Activated B cell treated with CpG ODN at 0.5 μM for 24 hours (primary cell): ENCODE measurements around the gene TNP2. TPM values are rescaled to one million over a fixed set of nuclear protein-coding genes. Genes with fewer than 3 reads are reported as not detected.
"Not testable (repeated sequence)": the region's sequence is repeated elsewhere in the genome, so short reads cannot be mapped to it uniquely, and the experiment has no call there.

ENCODE experiments used
- ATAC-seq: fragments of 200-7000 bp; cut with Tn5 transposase; one replicate; pipeline ENCODE4 v1.10.0; 2021; ENCODE audit warnings: low read depth, mild to moderate bottlenecking, moderate library complexity
- CTCF ChIA-PET: fragments of 350-600 bp; sonication (Branson Sonifier 250); formaldehyde crosslinking; loops from one replicate; lab custom pipeline; 2021; ENCODE audit warnings: antibody characterized with exemption; lab: Charles Lee
- POLR2A ChIA-PET: fragments of 350-600 bp; sonication (Branson Sonifier 250); formaldehyde crosslinking; loops from one replicate; lab custom pipeline; 2021; ENCODE audit warnings: antibody characterized with exemption; lab: Charles Lee
- DNase-seq: peaks from one replicate; pipeline ENCODE4 v3.0.0; 2022
- H3K27ac Mint-ChIP-seq: one replicate; pipeline ENCODE4 v1.8.0; 2020; ENCODE audit warnings: mixed read lengths
- H3K27me3 Mint-ChIP-seq: one replicate; pipeline ENCODE4 v1.8.0; 2021; ENCODE audit warnings: mixed read lengths
- H3K36me3 Mint-ChIP-seq: one replicate; pipeline ENCODE4 v1.8.0; 2021; ENCODE audit warnings: low read depth, mixed read lengths
- H3K4me1 Mint-ChIP-seq: one replicate; pipeline ENCODE4 v1.8.0; 2021; ENCODE audit warnings: mixed read lengths
- H3K4me3 Mint-ChIP-seq: one replicate; pipeline ENCODE4 v1.8.0; 2020; ENCODE audit warnings: mild to moderate bottlenecking, mixed read lengths
- H3K9me3 Mint-ChIP-seq: one replicate; pipeline ENCODE4 v1.8.0; 2020; ENCODE audit warnings: mixed read lengths
- intact Hi-C: fragments of 100-400 bp; cut with micrococcal nuclease; formaldehyde crosslinking; loops from one replicate; pipeline ENCODE4 v1.15.1; 2024
- total RNA-seq: library from RNA; stranded (reverse); gene quantifications from 2 replicates; pipeline ENCODE4 v1.2.3, GENCODE V29; 2022
- TF ChIP-seq, protein P1 (sequence below): fragments of 200-600 bp; IDR thresholded peaks from one replicate; pipeline ENCODE4 v1.8.0; 2022; ENCODE audit warnings: antibody characterized with exemption, mild to moderate bottlenecking

TNP2 gene
- total RNA-seq, 1 donor from 2014 or later = not detected

DNA sequence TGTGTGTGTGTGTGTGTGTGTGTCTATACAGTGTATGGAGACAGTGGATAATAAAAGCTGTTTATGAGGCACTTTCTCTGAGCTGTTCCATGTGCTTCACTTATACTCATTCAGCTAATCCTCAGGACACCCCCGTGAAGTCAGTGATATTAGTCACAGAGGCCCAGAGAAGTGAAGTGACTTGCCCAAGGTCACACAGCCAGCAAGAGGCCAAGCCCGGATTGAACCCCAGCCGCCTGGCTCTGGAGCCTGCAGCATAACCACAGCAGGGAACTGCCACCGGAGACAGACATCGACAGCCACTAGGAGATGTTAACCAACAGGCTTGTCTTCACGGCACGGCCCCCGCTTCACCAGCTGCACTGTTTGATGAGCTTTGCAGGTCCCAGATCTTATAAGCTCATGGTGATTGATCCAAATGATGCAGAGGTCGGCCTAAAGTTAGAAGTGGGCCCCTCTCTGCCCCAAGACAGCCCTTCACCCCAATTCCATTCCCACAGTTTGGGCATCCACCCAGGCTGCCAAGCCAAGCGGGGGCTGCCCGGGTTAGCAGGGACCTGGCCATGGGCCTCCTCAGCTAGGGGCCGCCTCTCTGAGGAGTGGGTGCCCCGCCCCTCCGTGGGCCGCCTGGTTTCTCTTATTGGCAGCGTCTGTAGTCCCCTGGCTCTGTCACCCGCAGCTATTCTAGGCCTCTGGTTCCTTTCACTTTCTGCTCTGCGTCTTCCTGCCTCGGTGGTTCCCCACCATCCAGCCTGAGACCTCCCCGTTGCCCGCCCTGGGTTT is 44.0 kb downstream of the TNP2 start:
- peaks cover 39% of the 10 kb centered on the region for H3K4me1 Mint-ChIP-seq
- H3K9me3 Mint-ChIP-seq = no peaks in the 10 kb centered on the region
- peak overlapping the region; percentile 69 for H3K4me3 Mint-ChIP-seq
- H3K27me3 Mint-ChIP-seq = no peaks in the 10 kb centered on the region
- TF ChIP-seq, protein P1, sequence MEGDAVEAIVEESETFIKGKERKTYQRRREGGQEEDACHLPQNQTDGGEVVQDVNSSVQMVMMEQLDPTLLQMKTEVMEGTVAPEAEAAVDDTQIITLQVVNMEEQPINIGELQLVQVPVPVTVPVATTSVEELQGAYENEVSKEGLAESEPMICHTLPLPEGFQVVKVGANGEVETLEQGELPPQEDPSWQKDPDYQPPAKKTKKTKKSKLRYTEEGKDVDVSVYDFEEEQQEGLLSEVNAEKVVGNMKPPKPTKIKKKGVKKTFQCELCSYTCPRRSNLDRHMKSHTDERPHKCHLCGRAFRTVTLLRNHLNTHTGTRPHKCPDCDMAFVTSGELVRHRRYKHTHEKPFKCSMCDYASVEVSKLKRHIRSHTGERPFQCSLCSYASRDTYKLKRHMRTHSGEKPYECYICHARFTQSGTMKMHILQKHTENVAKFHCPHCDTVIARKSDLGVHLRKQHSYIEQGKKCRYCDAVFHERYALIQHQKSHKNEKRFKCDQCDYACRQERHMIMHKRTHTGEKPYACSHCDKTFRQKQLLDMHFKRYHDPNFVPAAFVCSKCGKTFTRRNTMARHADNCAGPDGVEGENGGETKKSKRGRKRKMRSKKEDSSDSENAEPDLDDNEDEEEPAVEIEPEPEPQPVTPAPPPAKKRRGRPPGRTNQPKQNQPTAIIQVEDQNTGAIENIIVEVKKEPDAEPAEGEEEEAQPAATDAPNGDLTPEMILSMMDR = no peak
- CTCF ChIA-PET = interaction anchor here (0.6 to 2.1 kb wide), 7 partner anchors 13 to 147 kb away, joined by 3 to 21 read pairs (median 3); partner anchors contain the start of gene SOCS1
- peak; percentile 65 for DNase-seq
- ATAC-seq = peak; percentile 91
- POLR2A ChIA-PET = interaction anchor here (0.6 to 4.2 kb wide), 33 partner anchors 8 to 924 kb away, joined by 3 to 79 read pairs (median 7); partner anchors contain the start of gene SOCS1
- peak overlapping the region; percentile 83 for H3K27ac Mint-ChIP-seq
- H3K36me3 Mint-ChIP-seq = no peaks in the 10 kb centered on the region
- intact Hi-C loops = loop anchor here (1.0 to 2.0 kb wide), 7 partner anchors 8 to 146 kb away; no protein-coding TSS in a partner anchor

DNA sequence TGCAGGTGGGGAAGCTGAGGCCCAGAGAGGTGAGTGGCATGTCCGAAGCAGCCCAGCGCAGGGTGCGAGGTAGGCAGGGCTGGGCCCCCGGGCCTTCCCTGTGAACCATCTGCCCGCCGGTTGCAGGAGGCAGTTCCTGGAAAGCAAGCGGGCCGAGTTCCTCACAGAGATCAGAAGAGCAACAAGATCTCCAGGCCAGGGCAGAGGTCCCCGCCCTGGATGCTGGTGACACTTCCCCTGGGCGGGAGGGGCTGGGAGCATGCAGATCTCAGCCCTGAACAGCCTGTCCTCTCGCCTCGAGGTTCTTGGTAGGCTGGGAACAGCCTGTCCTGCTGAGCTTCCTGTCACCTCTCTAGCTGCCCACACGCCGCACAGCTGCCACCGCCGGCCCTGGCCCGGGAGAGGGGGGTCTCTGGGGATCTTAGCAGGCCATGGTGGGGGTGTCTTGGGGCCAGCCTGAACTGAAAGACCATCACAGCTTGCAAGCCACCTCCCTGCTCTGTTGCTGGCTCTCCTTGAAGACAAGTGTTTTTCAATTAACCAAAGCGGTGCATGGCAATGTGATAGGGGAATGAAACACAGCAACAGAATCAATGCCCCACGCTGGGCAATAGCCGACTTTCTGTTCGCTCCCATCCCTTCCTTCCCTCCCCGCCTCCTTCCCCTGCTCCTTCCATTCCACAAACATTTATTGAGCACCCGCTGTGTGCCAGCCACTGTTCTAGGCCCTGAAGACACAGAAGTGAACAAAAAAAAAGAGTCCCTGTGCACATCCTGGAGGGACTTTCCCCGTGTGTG is 44.8 kb downstream of the TNP2 start:
- Mint-ChIP-seq H3K9me3 (no peaks in the 10 kb centered on the region), H3K27ac (peak overlapping the region; percentile 83), H3K4me3 (peak overlapping the region; percentile 69), H3K27me3 (no peaks in the 10 kb centered on the region), H3K4me1 (peaks cover 37% of the 10 kb centered on the region), H3K36me3 (no peaks in the 10 kb centered on the region)
- intact Hi-C loops = loop anchor here (2.0 kb wide), 1 partner anchor 21 kb away; no protein-coding TSS in a partner anchor
- POLR2A ChIA-PET = interaction anchor here (0.6 to 4.2 kb wide), 35 partner anchors 9 to 923 kb away, joined by 3 to 79 read pairs (median 6); partner anchors contain the start of gene SOCS1
- TF ChIP-seq, protein P1 = no peak
- CTCF ChIA-PET = interaction anchor here (0.6 to 2.1 kb wide), 6 partner anchors 12 to 147 kb away, joined by 3 to 21 read pairs (median 3); partner anchors contain the start of gene SOCS1
- DNase-seq = peak; percentile 34
- ATAC-seq = peak; percentile 31

DNA sequence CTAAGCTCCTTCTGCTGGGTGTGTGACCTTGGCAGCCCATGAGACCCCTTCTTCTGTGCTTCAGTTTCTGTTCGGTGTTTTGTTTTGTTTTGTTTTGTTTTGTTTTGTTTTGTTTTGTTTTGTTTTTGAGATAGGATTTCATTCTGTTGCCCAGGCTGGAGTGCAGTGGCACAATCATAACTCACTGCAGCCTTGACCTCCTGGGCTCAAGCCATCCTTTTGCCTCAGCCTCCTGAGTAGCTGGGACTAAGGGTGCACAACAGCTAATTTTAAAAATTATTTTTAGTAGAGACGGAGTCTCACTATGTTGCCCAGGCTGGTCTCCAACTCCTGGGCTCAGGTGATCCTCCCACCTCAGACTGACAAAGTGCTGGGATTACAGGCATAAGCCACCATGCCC is 48.6 kb downstream of the TNP2 start:
- POLR2A ChIA-PET = interaction anchor here (0.6 kb wide), 1 partner anchor 99 kb away, joined by 9 read pairs; no protein-coding TSS in a partner anchor
- H3K27ac Mint-ChIP-seq, H3K9me3 Mint-ChIP-seq, ATAC-seq, H3K36me3 Mint-ChIP-seq, H3K27me3 Mint-ChIP-seq, intact Hi-C loops, H3K4me3 Mint-ChIP-seq, DNase-seq, CTCF ChIA-PET: not testable (repeated sequence)
- H3K4me1 Mint-ChIP-seq = peaks cover 29% of the 10 kb centered on the region

DNA sequence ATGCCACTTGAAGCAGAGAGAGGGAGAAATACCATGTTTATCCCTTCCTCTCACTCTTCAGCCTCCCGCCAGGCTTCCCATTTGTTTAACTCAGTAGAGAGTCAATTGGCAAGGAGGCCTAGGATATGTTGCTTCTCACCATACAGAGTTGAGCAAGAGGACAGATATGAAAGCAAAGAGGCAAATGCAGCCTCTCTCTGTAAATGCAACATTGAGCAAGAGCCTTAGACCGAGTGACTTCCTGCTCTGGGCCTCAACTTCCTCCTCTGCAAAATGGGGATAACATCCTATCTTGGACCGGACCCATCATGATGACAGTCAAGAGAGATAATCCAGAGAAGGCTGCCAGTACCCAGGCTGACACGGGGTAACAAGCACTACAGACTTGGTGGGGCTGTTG is 49.9 kb downstream of the TNP2 start:
- Mint-ChIP-seq H3K27ac (no peak overlapping the region), H3K9me3 (peaks cover 9% of the 10 kb centered on the region), H3K27me3 (no peaks in the 10 kb centered on the region), H3K4me3 (no peak overlapping the region), H3K36me3 (no peaks in the 10 kb centered on the region), H3K4me1 (peaks cover 16% of the 10 kb centered on the region)
- TF ChIP-seq, protein P1 = no peak
- POLR2A ChIA-PET = interaction anchor here (1.3 to 1.6 kb wide), 2 partner anchors 10 to 12 kb away, joined by 3 to 6 read pairs; no protein-coding TSS in a partner anchor
- DNase-seq (no peak), ATAC-seq (no peak)
- CTCF ChIA-PET = interaction anchor here (1.3 to 1.8 kb wide), 2 partner anchors 11 to 36 kb away, joined by 4 to 7 read pairs; partner anchors contain the start of gene SOCS1
- intact Hi-C loops = no loop called here

DNA sequence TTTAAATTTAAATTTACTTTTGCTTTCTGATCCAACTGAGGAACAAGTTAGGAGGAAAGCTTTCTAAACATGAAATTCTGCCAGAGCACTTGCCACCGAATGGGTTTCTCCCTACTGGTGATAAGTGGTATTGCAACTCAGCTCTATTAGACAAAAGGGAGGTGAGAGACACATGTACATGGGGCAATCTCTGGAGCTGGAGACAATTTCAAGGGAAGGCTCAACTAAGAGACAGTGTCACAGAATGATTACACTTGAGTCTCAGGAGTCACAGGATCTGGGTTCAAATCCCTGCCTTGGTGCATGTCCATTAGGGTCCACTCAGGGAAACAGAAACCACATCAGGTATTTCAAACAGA is 50.5 kb downstream of the TNP2 start:
- no peaks in the 10 kb centered on the region for H3K36me3 Mint-ChIP-seq
- ATAC-seq = no peak
- CTCF ChIA-PET = interaction anchor here (0.9 to 1.8 kb wide), 3 partner anchors 11 to 37 kb away, joined by 3 to 7 read pairs (median 4); partner anchors contain the start of gene SOCS1
- no peaks in the 10 kb centered on the region for H3K27me3 Mint-ChIP-seq
- H3K9me3 Mint-ChIP-seq = peaks cover 9% of the 10 kb centered on the region
- H3K4me1 Mint-ChIP-seq = peaks cover 12% of the 10 kb centered on the region
- TF ChIP-seq, protein P1 = no peak
- POLR2A ChIA-PET = interaction anchor here (0.6 to 1.6 kb wide), 3 partner anchors 9 to 133 kb away, joined by 3 to 6 read pairs (median 3); no protein-coding TSS in a partner anchor
- DNase-seq = no peak
- intact Hi-C loops = no loop called here
- no peak overlapping the region for H3K4me3 Mint-ChIP-seq
- no peak overlapping the region for H3K27ac Mint-ChIP-seq
